GM18511 (cell line): ENCODE measurements around the gene MACROD2.

ENCODE experiments used
- ATAC-seq: cut with Tn5 transposase; IDR thresholded peaks from one replicate; pipeline ENCODE4 v1.9.1; 2021; ENCODE audit warnings: mild to moderate bottlenecking, moderate library complexity; ENCODE audit not compliant: unreplicated experiment

Gene MACROD2

GRCh38 chr20:15930311-15931305 lies 1935.3 kb downstream of the MACROD2 start:
- ATAC-seq, result no peak

GRCh38 chr20:15931897-15932296 lies 1936.6 kb downstream of the MACROD2 start:
- ATAC-seq, result no peak

GRCh38 chr20:15937179-15937578 lies 1941.9 kb downstream of the MACROD2 start:
- peak; percentile 92 for ATAC-seq

- no peak for ATAC-seq
Measured at GRCh38 chr20:15938847-15939246, 1943.5 kb downstream of the MACROD2 start.

- ATAC-seq, result no peak
Measured at GRCh38 chr20:15940127-15940526, 1944.8 kb downstream of the MACROD2 start.

- ATAC-seq, result no peak
Measured at GRCh38 chr20:15942130-15942529, 1946.8 kb downstream of the MACROD2 start.

- no peak for ATAC-seq
Measured at GRCh38 chr20:15945289-15945688, 1950.0 kb downstream of the MACROD2 start.

- no peak for ATAC-seq
Measured at GRCh38 chr20:15949391-15949790, 1954.1 kb downstream of the MACROD2 start.

- no peak for ATAC-seq
Measured at GRCh38 chr20:15951658-15952057, 1956.3 kb downstream of the MACROD2 start.

GRCh38 chr20:15958142-15958541 lies 1962.8 kb downstream of the MACROD2 start:
- ATAC-seq, result no peak

- no peak for ATAC-seq
Measured at GRCh38 chr20:15965165-15965564, 1969.8 kb downstream of the MACROD2 start.

- ATAC-seq, result no peak
Measured at GRCh38 chr20:15967334-15967733, 1972.0 kb downstream of the MACROD2 start.

GRCh38 chr20:15976047-15976736 lies 1980.9 kb downstream of the MACROD2 start:
- ATAC-seq, result no peak

- no peak for ATAC-seq
Measured at GRCh38 chr20:15977026-15977425, 1981.7 kb downstream of the MACROD2 start.

GRCh38 chr20:15977758-15978157 lies 1982.4 kb downstream of the MACROD2 start:
- ATAC-seq, result no peak

GRCh38 chr20:15985494-15986368 lies 1990.4 kb downstream of the MACROD2 start:
- ATAC-seq, result peak; percentile 40

- peak; percentile 91 for ATAC-seq
Measured at GRCh38 chr20:15986690-15987089, 1991.4 kb downstream of the MACROD2 start.

GRCh38 chr20:15991279-15991678 lies 1996.0 kb downstream of the MACROD2 start:
- ATAC-seq, result no peak

GRCh38 chr20:15992564-15992963 lies 1997.2 kb downstream of the MACROD2 start:
- no peak for ATAC-seq

GRCh38 chr20:16000112-16000511 lies 2004.8 kb downstream of the MACROD2 start:
- no peak for ATAC-seq

- no peak for ATAC-seq
Measured at GRCh38 chr20:16001286-16001685, 2006.0 kb downstream of the MACROD2 start.
